HG03095 (cell line): ENCODE measurements around the gene PTGIR.

Source experiments
- ATAC-seq: cut with Tn5 transposase; IDR thresholded peaks from one replicate; pipeline ENCODE4 v1.9.1; 2021; ENCODE audit warnings: moderate library complexity; ENCODE audit not compliant: unreplicated experiment

PTGIR gene

DNA sequence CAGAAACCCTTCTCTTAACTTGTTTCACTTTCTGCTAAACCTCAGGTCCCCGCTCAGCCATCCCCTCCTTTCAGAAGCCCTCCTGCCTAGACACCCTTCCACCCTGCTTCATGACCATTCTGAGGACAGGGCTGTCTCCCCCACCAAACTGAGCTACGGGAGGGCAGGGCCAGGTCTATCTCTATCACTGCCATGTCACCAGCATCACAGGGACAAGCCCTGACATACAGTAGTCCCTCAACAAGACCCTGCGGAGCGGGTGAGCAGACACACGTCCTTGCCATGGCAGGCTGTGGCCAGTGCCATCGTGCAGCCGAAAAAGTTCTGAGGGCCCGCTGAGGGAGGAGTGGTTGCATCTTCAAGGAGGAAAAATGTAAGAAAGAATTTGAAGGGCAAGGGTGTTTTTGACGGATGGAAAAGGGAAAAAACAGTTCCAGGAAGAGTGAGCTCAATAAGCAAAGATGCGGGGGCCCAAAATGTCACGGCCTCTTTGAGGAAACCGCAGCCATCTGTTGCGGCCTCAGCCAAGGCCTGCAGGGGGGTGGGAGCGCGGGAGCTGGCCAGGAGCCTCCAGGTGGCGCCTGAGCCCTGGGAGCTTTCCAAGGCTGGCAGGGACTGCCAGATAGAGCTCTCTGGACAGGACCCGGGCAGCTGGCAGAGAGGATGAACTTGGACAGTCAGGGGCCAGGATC is 8.1 kb downstream of the PTGIR start:
- no peak for ATAC-seq

DNA sequence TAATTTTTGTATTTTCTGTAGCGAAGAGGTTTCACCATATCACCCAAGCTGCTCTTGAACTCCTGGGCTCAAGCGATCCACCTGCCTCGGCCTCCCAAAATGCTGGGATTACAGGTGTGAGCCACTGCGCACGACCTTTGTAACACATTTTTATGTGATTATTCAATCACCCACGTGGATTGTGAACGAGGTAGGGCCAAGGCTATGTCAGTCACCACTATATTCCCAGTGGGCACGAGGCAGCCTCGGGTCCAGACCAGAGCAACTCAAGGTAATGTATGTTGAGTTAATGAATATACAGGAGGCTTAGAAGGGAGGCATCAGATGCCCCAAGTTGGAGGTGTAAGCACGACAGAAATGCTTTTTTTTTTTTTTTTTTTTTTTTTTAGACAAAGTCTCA is 8.9 kb downstream of the PTGIR start:
- no peak for ATAC-seq

- ATAC-seq, result no peak
Measured at GRCh38 chr19:46614114-46614722, 10.7 kb downstream of the PTGIR start.

GRCh38 chr19:46613525-46613924 is 11.4 kb downstream of the PTGIR start:
- ATAC-seq, result no peak

DNA sequence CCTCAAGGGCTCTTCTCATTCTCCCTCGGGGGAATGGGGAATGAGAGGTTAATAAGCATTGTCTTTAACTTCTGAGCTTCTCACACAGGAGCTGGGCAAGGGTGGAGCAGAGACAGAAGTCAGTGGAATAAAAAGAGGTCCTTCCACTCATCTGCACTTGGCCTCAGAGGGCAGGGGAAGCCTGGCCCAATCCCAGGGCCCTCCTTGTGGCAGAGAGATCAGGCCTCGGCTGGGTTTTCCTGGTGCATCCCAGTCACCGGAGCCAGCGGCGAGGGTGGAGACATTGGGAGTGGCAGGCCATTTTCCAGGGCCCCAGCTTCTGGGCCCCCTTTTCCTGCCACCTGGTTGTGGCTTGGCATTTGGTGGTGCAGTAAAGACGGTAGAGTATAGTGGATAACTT is 13.1 kb downstream of the PTGIR start:
- no peak for ATAC-seq

GRCh38 chr19:46610851-46611770 is 13.8 kb downstream of the PTGIR start:
- no peak for ATAC-seq

DNA sequence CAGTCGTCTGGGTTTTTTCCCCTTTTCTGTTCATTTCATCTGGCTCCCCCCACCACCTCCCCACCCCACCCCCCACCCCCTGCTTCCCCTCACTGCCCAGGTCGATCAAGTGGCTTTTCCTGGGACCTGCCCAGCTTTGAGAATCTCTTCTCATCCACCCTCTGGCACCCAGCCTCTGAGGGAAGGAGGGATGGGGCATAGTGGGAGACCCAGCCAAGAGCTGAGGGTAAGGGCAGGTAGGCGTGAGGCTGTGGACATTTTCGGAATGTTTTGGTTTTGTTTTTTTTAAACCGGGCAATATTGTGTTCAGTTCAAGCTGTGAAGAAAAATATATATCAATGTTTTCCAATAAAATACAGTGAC is 14.5 kb downstream of the PTGIR start:
- ATAC-seq, result no peak

DNA sequence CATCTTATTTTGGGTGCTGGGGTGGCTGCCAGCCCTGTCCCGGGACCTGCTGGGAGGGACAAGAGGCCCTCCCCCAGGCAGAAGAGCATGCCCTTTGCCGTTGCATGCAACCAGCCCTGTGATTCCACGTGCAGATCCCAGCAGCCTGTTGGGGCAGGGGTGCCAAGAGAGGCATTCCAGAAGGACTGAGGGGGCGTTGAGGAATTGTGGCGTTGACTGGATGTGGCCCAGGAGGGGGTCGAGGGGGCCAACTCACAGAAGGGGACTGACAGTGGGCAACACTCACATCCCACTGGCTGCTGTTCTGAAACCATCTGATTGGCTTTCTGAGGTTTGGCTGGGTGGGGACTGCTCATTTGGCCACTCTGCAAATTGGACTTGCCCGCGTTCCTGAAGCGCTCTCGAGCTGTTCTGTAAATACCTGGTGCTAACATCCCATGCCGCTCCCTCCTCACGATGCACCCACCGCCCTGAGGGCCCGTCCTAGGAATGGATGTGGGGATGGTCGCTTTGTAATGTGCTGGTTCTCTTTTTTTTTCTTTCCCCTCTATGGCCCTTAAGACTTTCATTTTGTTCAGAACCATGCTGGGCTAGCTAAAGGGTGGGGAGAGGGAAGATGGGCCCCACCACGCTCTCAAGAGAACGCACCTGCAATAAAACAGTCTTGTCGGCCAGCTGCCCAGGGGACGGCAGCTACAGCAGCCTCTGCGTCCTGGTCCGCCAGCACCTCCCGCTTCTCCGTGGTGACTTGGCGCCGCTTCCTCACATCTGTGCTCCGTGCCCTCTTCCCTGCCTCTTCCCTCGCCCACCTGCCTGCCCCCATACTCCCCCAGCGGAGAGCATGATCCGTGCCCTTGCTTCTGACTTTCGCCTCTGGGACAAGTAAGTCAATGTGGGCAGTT is 15.1 kb downstream of the PTGIR start:
- no peak for ATAC-seq

GRCh38 chr19:46608581-46609345 is 16.1 kb downstream of the PTGIR start:
- no peak for ATAC-seq

DNA sequence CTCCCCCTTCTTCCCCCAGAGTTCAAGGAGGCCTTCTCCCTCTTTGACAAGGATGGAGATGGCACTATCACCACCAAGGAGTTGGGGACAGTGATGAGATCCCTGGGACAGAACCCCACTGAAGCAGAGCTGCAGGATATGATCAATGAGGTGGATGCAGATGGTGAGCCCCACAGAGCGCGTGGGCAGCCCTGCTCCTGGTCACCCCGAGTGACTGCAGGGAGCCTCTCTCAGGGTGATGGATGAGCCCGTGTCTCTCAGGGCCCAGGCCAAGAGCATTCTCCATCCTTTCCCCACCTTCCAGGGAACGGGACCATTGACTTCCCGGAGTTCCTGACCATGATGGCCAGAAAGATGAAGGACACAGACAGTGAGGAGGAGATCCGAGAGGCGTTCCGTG is 16.7 kb downstream of the PTGIR start:
- no peak for ATAC-seq

DNA sequence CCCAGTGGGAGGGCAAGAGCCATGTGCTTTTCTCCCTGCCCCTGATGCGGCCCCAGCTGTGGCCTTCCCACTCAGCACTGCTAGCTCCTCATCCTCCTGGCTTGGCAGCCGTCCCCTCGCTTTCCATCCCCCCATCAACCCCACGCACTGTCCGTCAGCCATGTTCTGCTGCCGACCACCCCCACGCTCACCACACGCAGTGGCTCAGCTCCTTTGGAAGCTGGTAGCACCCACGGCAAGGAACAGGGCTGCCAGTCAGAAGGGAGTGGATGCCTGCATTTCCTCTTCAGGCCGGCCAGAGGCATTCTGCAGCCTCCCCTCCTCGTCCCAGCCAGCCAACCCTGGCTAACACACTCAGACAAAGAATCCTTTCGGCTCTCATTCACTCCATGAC is 17.4 kb downstream of the PTGIR start:
- no peak for ATAC-seq

DNA sequence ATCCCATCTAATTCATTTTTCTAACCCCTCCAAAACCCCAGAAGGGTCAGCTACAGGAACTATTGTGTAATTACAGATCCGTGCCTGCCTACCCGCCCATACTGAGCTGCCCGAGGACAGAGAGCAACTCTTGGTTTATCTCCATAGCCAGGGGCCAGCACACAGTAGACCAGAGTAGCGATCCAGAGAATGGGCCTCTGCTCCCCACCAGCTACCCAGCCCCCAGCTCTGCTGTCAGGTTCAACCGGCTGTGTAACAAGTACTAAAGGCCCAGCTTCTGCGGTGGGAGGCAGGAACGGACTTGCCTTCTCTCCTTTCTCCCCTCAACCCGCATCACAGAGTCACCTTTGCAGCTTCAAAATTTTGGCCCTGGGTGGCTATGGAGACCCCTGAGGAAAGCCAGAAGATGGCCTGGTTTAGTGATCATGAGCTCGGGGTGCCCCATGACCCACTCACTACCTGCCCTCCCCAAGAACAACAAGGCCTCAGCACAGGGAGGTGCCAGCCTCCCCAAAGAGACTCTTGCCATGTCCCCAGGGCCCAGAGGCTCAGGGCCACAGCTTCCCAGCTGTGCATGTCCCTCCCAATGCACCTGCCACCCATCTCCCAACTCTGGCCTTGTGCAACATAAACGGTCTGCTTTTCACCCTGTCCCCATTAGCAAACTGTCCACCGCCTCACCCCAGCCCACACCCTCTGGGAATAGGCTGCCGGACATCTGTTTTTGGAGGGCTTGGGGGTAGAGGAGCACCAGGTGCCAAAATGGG is 18.0 kb downstream of the PTGIR start:
- no peak for ATAC-seq

GRCh38 chr19:46606019-46606418 is 18.9 kb downstream of the PTGIR start:
- ATAC-seq, result no peak

DNA sequence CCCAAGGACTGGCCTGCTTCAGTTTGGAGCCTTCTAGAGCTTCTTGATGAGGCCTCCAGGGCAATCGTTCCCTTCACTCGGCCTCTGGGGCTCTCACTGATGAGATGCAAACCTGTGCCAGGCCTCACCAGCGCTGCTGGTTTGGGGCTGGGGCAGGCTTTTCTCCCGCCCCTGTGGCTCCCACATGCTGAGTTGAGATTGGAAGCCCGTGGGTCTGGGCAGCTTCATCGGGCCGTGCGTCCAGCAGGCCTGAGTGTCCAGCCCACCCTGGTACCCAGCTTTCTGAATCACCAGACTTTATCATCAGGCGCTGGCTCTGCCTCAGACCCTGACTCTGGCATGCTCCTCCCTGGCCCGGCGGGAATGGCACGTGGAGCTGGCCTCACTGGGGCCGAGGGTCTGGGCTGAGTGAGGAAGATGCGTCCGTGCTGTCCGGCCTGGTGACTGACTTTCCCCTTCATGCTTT is 19.5 kb downstream of the PTGIR start:
- ATAC-seq, result no peak

DNA sequence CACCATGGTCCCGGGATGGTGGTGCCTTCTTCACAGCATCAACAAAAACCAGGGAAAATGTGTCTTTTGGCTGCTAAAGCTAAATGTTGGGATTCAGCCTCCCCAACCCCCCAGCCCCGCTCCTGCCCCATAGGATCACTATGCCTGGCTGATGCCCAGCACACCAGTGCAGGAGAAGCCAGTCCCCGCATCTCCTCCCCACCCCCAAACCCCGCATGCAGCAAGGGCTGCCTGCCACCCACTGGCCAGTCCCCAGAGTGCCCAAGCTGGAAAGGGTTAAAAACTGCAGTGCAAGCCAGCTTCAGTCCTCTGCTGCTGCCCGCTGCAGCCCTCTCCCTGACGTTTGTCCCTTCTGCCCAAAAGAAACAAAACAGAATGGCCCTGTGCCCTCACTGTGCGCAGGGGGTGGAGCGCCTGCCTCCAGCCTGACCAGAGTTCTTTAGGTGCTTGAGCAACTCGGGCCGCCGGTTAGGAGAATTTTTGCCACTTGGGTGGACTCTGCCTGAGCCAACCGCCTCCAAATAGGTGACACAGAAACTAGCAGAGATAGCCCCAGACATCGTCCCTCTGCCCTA is 20.0 kb downstream of the PTGIR start:
- no peak for ATAC-seq

GRCh38 chr19:46603752-46604231 is 21.1 kb downstream of the PTGIR start:
- no peak for ATAC-seq

DNA sequence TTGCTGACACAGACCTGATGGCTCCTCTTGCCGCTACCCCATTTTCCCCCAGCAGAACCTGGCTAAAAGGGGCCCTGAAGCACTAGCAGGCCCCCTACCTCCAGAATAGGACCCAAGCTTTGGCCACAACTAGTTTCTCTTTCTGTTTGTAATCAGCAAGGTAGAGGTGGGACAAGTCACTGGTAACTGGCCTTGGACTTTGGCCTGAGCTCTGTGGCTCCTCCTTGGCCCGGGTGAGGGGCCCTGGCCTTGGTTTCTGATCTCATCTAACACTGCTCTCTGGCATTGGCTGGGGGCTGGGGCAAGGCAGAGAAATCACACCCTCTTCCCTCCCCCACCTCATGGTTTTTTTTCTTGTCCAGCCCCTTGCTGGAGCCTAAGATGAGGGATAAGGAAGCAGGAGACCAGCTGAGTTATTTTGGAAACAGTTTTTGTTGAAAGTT is 21.7 kb downstream of the PTGIR start:
- ATAC-seq, result no peak

GRCh38 chr19:46602392-46603194 is 22.3 kb downstream of the PTGIR start:
- ATAC-seq, result no peak
